AG04449 (cell line): Measurements from ENCODE around the gene KCNC3.

ENCODE experiments used
- CTCF ChIA-PET: fragments of 350-600 bp; formaldehyde crosslinking; extraction: SDS; loops from one replicate; lab custom pipeline; 2021; ENCODE audit warnings: antibody characterized with exemption; lab: Yijun Ruan, JAX
- POLR2A ChIA-PET: fragments of 400-600, 350-600 bp; formaldehyde crosslinking; extraction: SDS; loops from one replicate; lab custom pipeline; 2020; ENCODE audit warnings: antibody characterized with exemption, inconsistent platforms; lab: Yijun Ruan, JAX
- DNase-seq: peaks from one replicate; pipeline ENCODE4 v3.0.0-alpha.2; 2010; ENCODE audit warnings: low read depth, low spot score
- H3K4me3 ChIP-seq: 2 replicates; pipeline ENCODE4 v1.5.1; 2011; ENCODE audit warnings: low read depth, mild to moderate bottlenecking, control low read depth, low read length
- CTCF ChIP-seq: IDR thresholded peaks from one replicate; pipeline ENCODE4 v1.5.1; 2011; ENCODE audit warnings: mild to moderate bottlenecking, moderate library complexity, low read length, control low read depth, inconsistent platforms; ENCODE audit not compliant: insufficient read depth; ENCODE audit errors: missing control alignments

KCNC3 gene

DNA sequence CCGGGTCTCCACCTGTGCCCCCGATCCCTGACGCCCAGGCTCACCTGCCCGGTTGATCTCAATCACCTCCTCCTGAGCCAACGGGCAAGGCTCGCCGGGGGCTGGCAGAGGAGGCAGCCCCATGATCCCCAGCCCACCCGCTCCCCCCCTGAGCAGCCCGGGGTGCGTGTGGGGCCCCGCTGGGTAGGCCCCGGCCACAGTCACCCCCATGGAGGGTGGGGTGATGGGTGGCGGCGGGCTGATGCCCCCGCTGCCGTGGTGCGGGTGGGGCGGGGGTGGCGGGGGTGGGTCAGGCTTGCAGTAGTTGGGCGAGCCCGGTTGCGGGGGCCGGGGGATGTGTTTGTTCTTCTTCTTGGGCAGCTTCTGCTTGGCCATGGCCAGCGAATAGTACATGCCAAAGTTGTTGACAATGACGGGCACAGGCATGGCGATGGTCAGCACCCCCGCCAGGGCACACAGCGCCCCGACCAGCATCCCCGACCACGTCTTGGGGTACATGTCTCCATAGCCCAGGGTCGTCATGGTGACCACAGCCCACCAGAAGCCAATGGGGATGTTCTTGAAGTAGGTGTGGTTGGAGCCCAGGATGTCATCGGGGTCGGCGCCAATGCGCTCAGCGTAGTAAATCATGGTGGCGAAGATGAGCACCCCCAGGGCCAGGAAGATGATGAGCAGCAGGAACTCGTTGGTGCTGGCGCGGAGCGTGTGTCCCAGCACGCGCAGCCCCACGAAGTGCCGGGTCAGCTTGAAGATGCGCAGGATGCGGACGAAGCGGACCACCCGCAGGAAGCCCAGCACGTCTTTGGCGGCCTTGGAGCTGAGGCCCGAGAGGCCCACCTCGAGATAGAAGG, 6.0 kb downstream of the KCNC3 start:
- POLR2A ChIA-PET = no interaction called here

DNA sequence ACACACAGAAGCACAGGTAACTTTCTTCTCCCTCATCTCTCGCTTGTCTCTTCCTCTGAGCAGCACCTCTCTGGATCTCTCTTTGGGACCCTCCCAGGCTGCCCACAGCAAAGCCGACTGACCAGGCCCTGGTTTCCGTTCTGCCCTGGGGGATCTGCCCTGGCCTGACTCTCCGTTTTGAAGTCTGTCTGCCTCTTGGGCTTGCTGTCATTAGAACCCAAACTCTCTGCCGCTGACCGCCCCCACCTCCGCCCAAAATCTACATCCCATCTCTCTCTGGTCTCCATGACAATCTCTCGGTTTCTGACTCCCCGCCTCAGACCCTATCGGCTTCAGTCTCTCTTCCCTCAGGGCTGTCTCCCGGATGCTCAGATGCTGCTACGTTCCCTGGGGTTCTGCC, 6.9 kb downstream of the KCNC3 start:
- CTCF ChIA-PET = no interaction called here
- TF ChIP-seq CTCF = no peak
- no peak for DNase-seq
- no peak overlapping the region for H3K4me3 ChIP-seq
- POLR2A ChIA-PET = no interaction called here

More for the DNA sequence above, 6.0 kb downstream of the KCNC3 start:
- CTCF ChIA-PET = no interaction called here
- no peak overlapping the region for H3K4me3 ChIP-seq
- no peak for DNase-seq
- no peak for TF ChIP-seq CTCF

DNA sequence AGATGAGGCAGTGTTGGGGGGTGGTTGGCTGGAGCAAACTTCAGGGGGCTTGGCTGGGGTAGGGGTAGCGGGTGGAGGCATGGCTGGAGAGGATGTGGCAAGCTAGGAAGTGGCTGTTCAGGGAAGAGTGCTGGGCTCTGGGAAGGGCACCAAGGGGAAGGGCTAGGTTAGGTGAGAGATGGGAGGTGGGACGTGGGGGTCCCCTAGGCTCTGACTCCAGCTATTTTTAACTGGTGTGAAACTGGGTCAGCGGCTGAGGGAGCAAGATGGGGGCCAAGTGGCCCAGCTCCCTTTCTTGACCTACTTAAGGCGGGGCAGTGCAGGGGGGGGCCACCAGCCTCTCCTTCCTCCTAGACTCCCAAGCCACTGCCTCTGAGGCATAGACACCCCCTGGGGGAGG, 7.3 kb downstream of the KCNC3 start:
- DNase-seq = no peak
- no peak overlapping the region for H3K4me3 ChIP-seq
- CTCF ChIA-PET = no interaction called here
- no peak for TF ChIP-seq CTCF
- POLR2A ChIA-PET = no interaction called here

DNA sequence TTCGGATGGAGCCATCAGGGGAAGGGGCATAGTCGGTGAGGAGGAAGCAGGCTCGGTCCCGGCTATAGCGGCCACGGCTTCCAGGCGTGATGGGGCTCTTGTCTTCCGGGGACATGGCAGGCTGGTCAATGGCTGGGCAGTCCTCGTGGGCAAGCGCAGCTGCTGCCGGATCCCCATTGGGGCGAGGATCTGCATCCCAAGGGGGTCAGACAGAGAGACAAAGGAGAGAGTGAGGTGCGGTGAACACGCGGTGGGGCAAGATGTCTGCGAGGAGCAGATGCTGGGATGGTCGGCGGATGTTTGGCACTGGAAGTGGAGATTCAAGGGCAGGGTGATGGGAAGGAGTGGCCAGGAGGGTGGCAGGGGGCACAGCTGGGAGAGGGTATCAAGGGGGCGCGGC, 8.6 kb downstream of the KCNC3 start:
- no peak overlapping the region for H3K4me3 ChIP-seq
- POLR2A ChIA-PET = no interaction called here
- TF ChIP-seq CTCF = no peak
- no peak for DNase-seq
- CTCF ChIA-PET = no interaction called here

DNA sequence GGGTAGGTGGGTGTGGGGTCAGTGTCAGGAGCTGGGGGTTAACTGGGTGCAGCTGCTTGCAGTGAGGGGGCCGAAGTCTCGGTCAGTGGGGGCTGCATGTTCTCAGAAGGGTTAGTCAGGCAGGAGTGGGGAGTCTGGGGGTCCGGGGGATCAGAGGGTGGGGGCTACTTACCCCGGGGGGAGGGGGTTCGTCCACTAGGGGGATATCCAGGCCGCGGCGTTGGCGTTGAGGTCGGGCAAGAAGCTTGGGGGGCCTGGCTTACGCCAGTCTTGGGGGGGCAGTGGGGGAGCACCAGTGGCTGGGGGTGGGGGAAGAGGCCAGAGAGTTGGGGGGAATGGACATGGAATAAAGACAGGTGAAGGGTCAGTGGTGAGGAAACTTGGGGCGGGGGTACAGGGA, 9.1 kb downstream of the KCNC3 start:
- ChIA-PET CTCF (no interaction called here), POLR2A (no interaction called here)
- TF ChIP-seq CTCF = no peak
- H3K4me3 ChIP-seq = no peak overlapping the region
- DNase-seq = no peak

DNA sequence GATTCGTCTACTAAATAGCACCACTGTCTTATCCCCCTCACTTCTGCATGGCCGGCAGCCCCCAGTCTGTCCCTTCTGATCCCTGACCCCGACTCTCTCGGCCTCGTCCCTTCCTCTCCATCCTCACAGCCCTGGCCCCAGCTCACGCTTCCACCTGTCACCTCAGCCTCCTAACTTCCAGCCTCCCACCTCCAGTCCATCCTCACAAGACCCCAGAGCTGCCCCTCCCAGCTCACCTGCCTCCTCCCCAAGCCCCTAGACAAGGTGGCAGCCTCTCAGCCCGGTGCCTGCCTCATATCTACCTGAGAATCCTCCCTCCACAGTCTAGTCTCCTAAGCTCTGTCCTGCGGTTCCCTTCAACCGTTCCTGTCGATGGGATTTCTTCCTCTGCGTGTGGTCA, 10.0 kb downstream of the KCNC3 start:
- DNase-seq = no peak
- TF ChIP-seq CTCF = no peak
- POLR2A ChIA-PET = no interaction called here
- no peak overlapping the region for H3K4me3 ChIP-seq
- CTCF ChIA-PET = interaction anchor here (1.4 kb wide), 1 partner anchor 15 kb away, joined by 4 read pairs; no protein-coding TSS in a partner anchor
